Lung (tissue), 12 donors: ENCODE data around the gene KCNJ5. TPM values are rescaled to one million over a fixed set of nuclear protein-coding genes. Genes with fewer than 3 reads are reported as not detected.

Experiments
- ATAC-seq: fragments of 200-7000 bp; cut with Tn5 transposase; one replicate; pipeline ENCODE4 v1.9.1; 2020; ENCODE audit warnings: moderate number of reproducible peaks; ENCODE audit not compliant: insufficient read depth, low FRiP score
- DNase-seq, 3 donors: peaks; one replicate each; pipeline ENCODE4 v3.0.0-alpha.2; 2013 to 2017
- H3K27ac ChIP-seq, 2 donors: one replicate each; pipeline ENCODE4 v1.5.1; 2013; ENCODE audit warnings: mild to moderate bottlenecking in 2 of 2, moderate library complexity in 2 of 2, control low read depth in 1 of 2, inconsistent platforms in 1 of 2, low read depth in 1 of 2, low read length in 1 of 2
- H3K27me3 ChIP-seq, 3 donors: one replicate each; pipeline ENCODE4 v1.5.1; 2013; ENCODE audit warnings: low read length in 2 of 3; ENCODE audit not compliant: control insufficient read depth in 3 of 3, insufficient read depth in 3 of 3
- H3K36me3 ChIP-seq, 4 donors: one replicate each; pipeline ENCODE4 v1.5.1; 2013; ENCODE audit warnings: low read length in 4 of 4, mild to moderate bottlenecking in 1 of 4, moderate library complexity in 1 of 4; ENCODE audit not compliant: control insufficient read depth in 4 of 4, insufficient read depth in 4 of 4
- H3K4me1 ChIP-seq, 5 donors: one replicate each; pipeline ENCODE4 v1.5.1; 2013; ENCODE audit warnings: low read length in 5 of 5, mild to moderate bottlenecking in 2 of 5, moderate library complexity in 1 of 5; ENCODE audit not compliant: control insufficient read depth in 5 of 5, insufficient read depth in 5 of 5
- H3K4me3 ChIP-seq: one replicate; pipeline ENCODE4 v1.5.1; 2013; ENCODE audit warnings: mild to moderate bottlenecking, control low read depth, moderate library complexity
- H3K9ac ChIP-seq, 2 donors: one replicate each; pipeline ENCODE4 v1.5.1; 2013; ENCODE audit warnings: low read length in 2 of 2, control low read depth in 1 of 2; ENCODE audit not compliant: insufficient read depth in 1 of 2
- H3K9me3 ChIP-seq, 4 donors: one replicate each; pipeline ENCODE4 v1.5.1; 2013; ENCODE audit warnings: low read length in 3 of 4, mild to moderate bottlenecking in 1 of 4, moderate library complexity in 1 of 4; ENCODE audit not compliant: control insufficient read depth in 4 of 4, insufficient read depth in 3 of 4
- WGBS, 2 donors: extraction: QIAGEN DNeasy Blood & Tissue Kit; methylation state at CpG; one replicate each; pipeline ENCODE4 v1.1.7; 2013; 5-methylcytosine and 5-hydroxymethylcytosine counted together
- polyA plus RNA-seq, 2 donors: library from polyadenylated mRNA; stranded (reverse); fragments of 200-250 nt; gene quantifications; one replicate each; pipeline ENCODE4 v1.2.1, GENCODE V29; 2013
- total RNA-seq, 2 donors: library from RNA; depleted of rRNA in 1 of 2; stranded (reverse); fragments of >200 nt in 1 of 2; gene quantifications; one replicate each; pipeline ENCODE4 v1.2.1, GENCODE V29; 2014 to 2021
- TF ChIP-seq, protein P1 (sequence below): IDR thresholded peaks from 2 replicates; pipeline ENCODE4 v1.5.1; 2012; ENCODE audit warnings: mild to moderate bottlenecking; ENCODE audit errors: control extremely low read depth, extremely low read depth
- donor health status: control.
- donor health status: control.
- donor health status: Bipolar disorder and iron deficiency.
- donor health status: healthy.
- donor health status: DM: yes; HTN: yes; CAD: no.

Gene KCNJ5
- total and polyA plus RNA-seq, 4 donors, result 2.0 to 5.0 (median 2.8) TPM

DNA sequence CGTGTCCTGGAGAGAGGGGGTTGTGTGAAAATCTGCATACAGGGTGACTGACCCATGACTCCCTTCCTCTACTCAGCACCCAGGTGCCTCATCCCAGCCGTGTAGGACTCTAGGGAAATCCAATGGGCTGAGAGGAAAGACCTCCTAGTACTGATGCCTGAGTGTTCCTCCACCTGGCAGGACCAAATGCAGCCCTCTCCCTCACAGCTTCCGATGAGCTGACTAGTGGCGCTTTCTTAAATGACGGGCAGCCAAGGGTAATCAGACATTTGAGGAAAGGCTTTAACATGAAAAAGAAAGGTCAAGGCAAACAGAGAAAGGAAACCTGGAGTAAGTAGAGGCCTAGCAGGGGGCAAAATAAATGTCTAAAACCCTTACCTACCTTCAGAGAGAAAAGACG, 19.1 kb upstream of the KCNJ5 start:
- H3K9ac ChIP-seq, result no peak overlapping the region
- H3K4me3 ChIP-seq, result no peak overlapping the region
- TF ChIP-seq, protein P1, sequence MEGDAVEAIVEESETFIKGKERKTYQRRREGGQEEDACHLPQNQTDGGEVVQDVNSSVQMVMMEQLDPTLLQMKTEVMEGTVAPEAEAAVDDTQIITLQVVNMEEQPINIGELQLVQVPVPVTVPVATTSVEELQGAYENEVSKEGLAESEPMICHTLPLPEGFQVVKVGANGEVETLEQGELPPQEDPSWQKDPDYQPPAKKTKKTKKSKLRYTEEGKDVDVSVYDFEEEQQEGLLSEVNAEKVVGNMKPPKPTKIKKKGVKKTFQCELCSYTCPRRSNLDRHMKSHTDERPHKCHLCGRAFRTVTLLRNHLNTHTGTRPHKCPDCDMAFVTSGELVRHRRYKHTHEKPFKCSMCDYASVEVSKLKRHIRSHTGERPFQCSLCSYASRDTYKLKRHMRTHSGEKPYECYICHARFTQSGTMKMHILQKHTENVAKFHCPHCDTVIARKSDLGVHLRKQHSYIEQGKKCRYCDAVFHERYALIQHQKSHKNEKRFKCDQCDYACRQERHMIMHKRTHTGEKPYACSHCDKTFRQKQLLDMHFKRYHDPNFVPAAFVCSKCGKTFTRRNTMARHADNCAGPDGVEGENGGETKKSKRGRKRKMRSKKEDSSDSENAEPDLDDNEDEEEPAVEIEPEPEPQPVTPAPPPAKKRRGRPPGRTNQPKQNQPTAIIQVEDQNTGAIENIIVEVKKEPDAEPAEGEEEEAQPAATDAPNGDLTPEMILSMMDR, result no peak
- no peak overlapping the region for H3K27ac ChIP-seq
- no peaks in the 10 kb centered on the region for H3K36me3 ChIP-seq
- no peaks in the 10 kb centered on the region for H3K9me3 ChIP-seq
- WGBS, 2 donors, result 86 to 93% methylated on average over 6 of the region's 6 CpGs
- ATAC-seq (no peak), DNase-seq (no peak)
- H3K4me1 ChIP-seq, result peaks cover 0 to 3% (median 0%) of the 10 kb centered on the region in 5 donors
- no peaks in the 10 kb centered on the region for H3K27me3 ChIP-seq

DNA sequence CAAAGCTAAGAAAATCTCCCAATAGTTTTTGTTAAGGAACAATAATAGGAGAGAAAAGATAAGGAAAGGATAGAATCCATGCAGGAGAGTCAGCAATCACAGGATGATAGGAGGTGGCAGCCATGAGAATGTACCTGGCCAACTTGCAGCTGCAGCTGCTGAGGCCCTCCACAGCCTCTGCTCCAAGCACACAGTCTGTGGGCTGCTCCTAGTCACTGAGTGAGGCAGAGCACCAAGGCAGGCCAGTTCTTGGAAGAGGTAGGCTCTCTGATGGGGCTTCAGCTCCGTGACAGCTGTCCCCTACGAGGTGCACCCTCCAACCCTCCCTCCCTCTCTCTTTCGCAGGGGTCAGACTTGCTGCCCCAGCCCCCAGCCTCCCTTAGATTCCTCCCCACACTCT, 18.6 kb upstream of the KCNJ5 start:
- Histone ChIP-seq H3K9me3 (no peaks in the 10 kb centered on the region), H3K27me3 (no peaks in the 10 kb centered on the region), H3K36me3 (no peaks in the 10 kb centered on the region), H3K4me3 (no peak overlapping the region), H3K27ac (no peak overlapping the region), H3K9ac (no peak overlapping the region), H3K4me1 (no peaks in the 10 kb centered on the region)
- TF ChIP-seq, protein P1, result no peak
- DNase-seq, result no peak
- no peak for ATAC-seq
- 75 to 96% methylated on average over 3 of the region's 3 CpGs for whole genome bisulfite sequencing, 2 donors

DNA sequence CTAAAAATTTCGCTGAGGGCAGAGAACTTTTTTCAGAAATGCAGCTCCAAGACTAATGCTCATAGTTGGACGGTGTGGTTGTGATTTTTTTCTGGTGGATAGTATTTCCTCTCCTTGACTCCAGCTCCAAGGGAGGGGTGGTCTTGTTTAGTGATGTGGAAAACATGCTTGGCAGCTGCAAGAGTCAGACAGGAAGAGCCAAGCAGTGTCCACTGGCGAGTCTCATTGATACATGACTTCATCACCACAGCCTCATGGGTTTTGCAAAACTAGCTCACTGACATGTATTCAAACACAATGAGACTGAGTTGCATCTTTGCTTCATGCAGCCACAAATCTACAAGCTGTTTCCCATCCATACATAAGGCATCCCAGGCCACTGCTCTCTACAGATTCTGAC, 16.7 kb upstream of the KCNJ5 start:
- DNase-seq (peak in 1 of 3 donors; percentile 52), ATAC-seq (no peak)
- Histone ChIP-seq H3K9me3 (no peaks in the 10 kb centered on the region), H3K27me3 (no peaks in the 10 kb centered on the region), H3K9ac (no peak overlapping the region), H3K36me3 (no peaks in the 10 kb centered on the region), H3K4me1 (no peaks in the 10 kb centered on the region), H3K27ac (no peak overlapping the region), H3K4me3 (no peak overlapping the region)
- 67 to 69% methylated on average over 3 of the region's 3 CpGs for WGBS, 2 donors
- TF ChIP-seq, protein P1, result no peak

DNA sequence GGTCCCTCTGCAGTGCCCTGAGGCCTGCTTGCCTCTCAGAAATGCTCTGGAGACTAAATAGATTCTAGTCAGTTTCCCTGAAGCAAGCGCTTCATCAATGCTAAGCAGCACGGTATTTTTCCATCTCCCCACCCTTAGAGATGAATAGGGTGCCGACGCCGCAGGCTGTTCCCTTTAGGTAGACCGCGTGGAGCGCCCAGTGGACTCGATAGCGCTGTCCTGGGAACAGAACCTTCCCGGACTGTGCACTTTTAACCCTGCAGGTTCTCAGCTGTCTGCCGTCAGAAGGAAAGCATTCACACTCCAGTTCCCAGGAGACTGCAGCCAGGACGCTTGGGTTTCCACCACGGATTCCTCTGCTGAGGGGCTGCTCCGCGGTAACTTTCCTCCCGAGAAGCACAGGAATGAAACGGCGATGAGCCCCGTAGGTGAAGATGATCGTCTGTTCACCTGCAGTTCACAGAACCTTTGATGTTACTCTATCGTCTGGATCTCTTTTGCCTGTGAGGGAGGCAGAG, 15.0 kb upstream of the KCNJ5 start:
- TF ChIP-seq, protein P1, result no peak

More for the DNA sequence above, 15.0 kb upstream of the KCNJ5 start:
- Histone ChIP-seq H3K9me3 (no peaks in the 10 kb centered on the region), H3K9ac (no peak overlapping the region), H3K27me3 (no peaks in the 10 kb centered on the region), H3K27ac (no peak overlapping the region), H3K4me1 (no peaks in the 10 kb centered on the region), H3K4me3 (no peak overlapping the region), H3K36me3 (no peaks in the 10 kb centered on the region)
- 91 to 93% methylated on average over 22 of the region's 22 CpGs for WGBS, 2 donors
- no peak for DNase-seq
- ATAC-seq, result no peak
